ENCODE data around the gene CTNNBL1.

The CTNNBL1 gene

GRCh38 chr20:37773291-37773826, 79.5 kb downstream of the CTNNBL1 start:
- no peak for TF ChIP-seq CTCF (conservative IDR thresholded peaks at IDR 0.05; ENCODE audit: low read depth, low read length)
- no peaks in the 10 kb centered on the region for H4K20me1 ChIP-seq (ENCODE audit: insufficient read depth)
- H3K36me3 ChIP-seq (ENCODE audit: insufficient read depth) = no peaks in the 10 kb centered on the region
- H3K79me2 ChIP-seq (ENCODE audit: insufficient read depth, low read depth) = no peaks in the 10 kb centered on the region
- no peaks in the 10 kb centered on the region for H3K4me1 ChIP-seq (ENCODE audit: low read depth, poor library complexity, severe bottlenecking)
- no peaks in the 10 kb centered on the region for H3K27me3 ChIP-seq (ENCODE audit: insufficient read depth, low read depth)
- no peak overlapping the region for H2AFZ ChIP-seq (ENCODE audit: low read depth)
- no peak overlapping the region for H3K9ac ChIP-seq
- H3K27ac ChIP-seq = no peak overlapping the region
- no peak overlapping the region for H3K4me3 ChIP-seq (IDR thresholded peaks at IDR 0.05; ENCODE audit: insufficient read depth, low read depth, low read length)
- H3K4me2 ChIP-seq = no peak overlapping the region

- TF ChIP-seq CTCF (conservative IDR thresholded peaks at IDR 0.05; ENCODE audit: low read depth, low read length) = no peak
- Histone ChIP-seq H3K27me3 (ENCODE audit: insufficient read depth, low read depth) (no peaks in the 10 kb centered on the region), H3K4me3 (IDR thresholded peaks at IDR 0.05; ENCODE audit: insufficient read depth, low read depth, low read length) (no peak overlapping the region), H3K4me1 (ENCODE audit: low read depth, poor library complexity, severe bottlenecking) (no peaks in the 10 kb centered on the region), H3K27ac (no peak overlapping the region), H3K79me2 (ENCODE audit: insufficient read depth, low read depth) (no peaks in the 10 kb centered on the region), H2AFZ (ENCODE audit: low read depth) (no peak overlapping the region), H3K4me2 (no peak overlapping the region), H3K36me3 (ENCODE audit: insufficient read depth) (no peaks in the 10 kb centered on the region), H3K9ac (no peak overlapping the region), H4K20me1 (ENCODE audit: insufficient read depth) (no peaks in the 10 kb centered on the region)
Observed at GRCh38 chr20:37774156-37774555, 80.3 kb downstream of the CTNNBL1 start.

DNA sequence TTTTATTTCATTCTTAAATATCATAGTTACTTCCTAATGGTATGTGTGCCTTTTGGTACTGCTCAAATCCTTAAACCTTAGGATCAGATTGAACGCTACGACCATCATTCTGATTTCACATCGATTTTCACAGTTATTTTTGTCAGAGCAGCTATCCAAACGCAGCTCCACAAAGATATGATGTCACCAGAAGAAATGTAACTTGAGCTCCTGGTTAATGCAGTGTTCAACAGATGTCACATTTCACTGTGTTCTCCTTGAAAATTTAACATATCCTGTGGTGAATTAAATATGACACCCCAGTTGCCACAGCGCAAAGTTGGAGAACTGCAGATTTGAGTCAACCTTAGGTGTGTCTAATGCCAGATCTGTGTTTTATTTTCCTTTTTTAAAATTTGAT, 81.4 kb downstream of the CTNNBL1 start:
- Histone ChIP-seq H3K4me3 (IDR thresholded peaks at IDR 0.05; ENCODE audit: insufficient read depth, low read depth, low read length) (no peak overlapping the region), H2AFZ (ENCODE audit: low read depth) (no peak overlapping the region), H3K4me1 (ENCODE audit: low read depth, poor library complexity, severe bottlenecking) (peaks cover 7% of the 10 kb centered on the region), H3K4me2 (no peak overlapping the region), H3K36me3 (ENCODE audit: insufficient read depth) (no peaks in the 10 kb centered on the region), H3K79me2 (ENCODE audit: insufficient read depth, low read depth) (no peaks in the 10 kb centered on the region), H4K20me1 (ENCODE audit: insufficient read depth) (no peaks in the 10 kb centered on the region), H3K27ac (no peak overlapping the region), H3K9ac (no peak overlapping the region), H3K27me3 (ENCODE audit: insufficient read depth, low read depth) (no peaks in the 10 kb centered on the region)
- TF ChIP-seq CTCF (conservative IDR thresholded peaks at IDR 0.05; ENCODE audit: low read depth, low read length) = no peak

DNA sequence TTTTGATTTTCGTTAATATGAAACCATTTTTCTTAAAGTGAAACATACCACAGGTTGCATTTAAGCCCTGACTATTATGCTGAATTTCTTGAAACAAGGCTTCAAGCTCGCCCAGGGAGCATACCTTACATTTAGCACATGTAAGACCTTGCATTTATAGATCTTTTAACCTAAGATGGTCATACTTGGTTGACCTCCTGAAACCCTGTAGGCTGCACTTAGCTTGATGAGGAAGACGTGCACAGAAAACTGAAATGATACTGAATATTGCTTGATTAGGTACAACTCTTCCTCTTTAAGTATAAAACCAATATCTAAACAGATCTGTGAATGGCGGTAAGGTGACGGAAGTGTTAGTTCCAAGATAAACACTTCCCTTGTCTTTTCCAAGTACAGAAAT, 82.2 kb downstream of the CTNNBL1 start:
- Histone ChIP-seq H3K4me1 (ENCODE audit: low read depth, poor library complexity, severe bottlenecking) (peaks cover 16% of the 10 kb centered on the region), H3K9ac (no peak overlapping the region), H3K27ac (no peak overlapping the region), H3K36me3 (ENCODE audit: insufficient read depth) (no peaks in the 10 kb centered on the region), H3K4me3 (IDR thresholded peaks at IDR 0.05; ENCODE audit: insufficient read depth, low read depth, low read length) (no peak overlapping the region), H4K20me1 (ENCODE audit: insufficient read depth) (no peaks in the 10 kb centered on the region), H3K4me2 (no peak overlapping the region), H3K27me3 (ENCODE audit: insufficient read depth, low read depth) (no peaks in the 10 kb centered on the region), H3K79me2 (ENCODE audit: insufficient read depth, low read depth) (no peaks in the 10 kb centered on the region), H2AFZ (ENCODE audit: low read depth) (no peak overlapping the region)
- no peak for TF ChIP-seq CTCF (conservative IDR thresholded peaks at IDR 0.05; ENCODE audit: low read depth, low read length)
